ENCODE results near the gene SMOC1. TPM values are rescaled to one million over a fixed set of nuclear protein-coding genes. Genes with fewer than 3 reads are reported as not detected.

SMOC1 gene
- total and polyA plus RNA-seq, 2 of the 8 experiments (the other 6 are each of a cell fraction or from before 2014, with no cell fraction given) = 1.6 to 2.4 TPM

DNA sequence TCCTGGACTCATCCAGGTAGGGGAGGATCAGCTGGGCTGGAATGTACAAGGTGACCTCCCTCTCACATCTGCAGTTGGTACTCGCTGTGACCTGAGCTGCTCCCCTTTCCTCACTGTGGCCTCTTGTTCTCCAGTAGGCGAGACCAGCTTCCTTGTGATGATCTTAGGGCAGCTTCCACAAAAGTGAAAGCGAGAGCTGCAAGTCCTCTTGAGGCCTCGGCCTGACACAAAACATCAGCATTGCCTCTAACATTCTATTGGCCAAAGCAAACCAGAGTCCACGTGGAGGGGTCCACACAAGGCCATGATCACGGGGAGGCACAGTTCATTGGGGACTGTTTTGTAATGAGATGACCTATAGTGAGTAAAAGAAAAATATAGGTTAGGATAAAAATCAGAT is 127.5 kb downstream of the SMOC1 start:
- Histone ChIP-seq H3K4me3 (ENCODE audit: extremely low read depth in 1 of 4, insufficient read depth in 2 of 4, low read depth in 3 of 4, low read length in 4 of 4) (no peak overlapping the region), H3K27ac (ENCODE audit: low read depth, low read length) (no peak overlapping the region), H3K9me3 (ENCODE audit: insufficient read depth in 2 of 2, low read depth in 1 of 2, low read length in 1 of 2) (no peaks in the 10 kb centered on the region), H4K91ac (replicated peaks; ENCODE audit: insufficient read length, low read length) (no peak overlapping the region), H4K8ac (ENCODE audit: extremely low read depth, insufficient read depth, low read length) (no peak overlapping the region), H3K79me2 (ENCODE audit: control insufficient read depth in 1 of 2, insufficient read depth in 2 of 2, low read length in 2 of 2) (no peaks in the 10 kb centered on the region), H3K56ac (replicated peaks; ENCODE audit: insufficient read length, low read depth, low read length) (no peak overlapping the region), H2AK5ac (ENCODE audit: low read depth, low read length) (no peak overlapping the region), H3K36me3 (ENCODE audit: control insufficient read depth in 2 of 4, insufficient read depth in 4 of 4, low read length in 3 of 4) (no peaks in the 10 kb centered on the region), H2BK15ac (ENCODE audit: low read length) (no peak overlapping the region), H3K79me1 (ENCODE audit: low read depth, low read length) (no peaks in the 10 kb centered on the region), H2AFZ (ENCODE audit: low read length) (no peak overlapping the region), H4K5ac (ENCODE audit: insufficient read length, low read depth, low read length) (no peak overlapping the region), H2BK120ac (replicated peaks; ENCODE audit: low read depth, low read length) (no peak overlapping the region), H2BK20ac (ENCODE audit: low read length) (no peak overlapping the region), H3K27me3 (replicated peaks in 1 of 4; ENCODE audit: control insufficient read depth in 3 of 4, extremely low read depth in 1 of 4, insufficient read depth in 3 of 4, low read length in 3 of 4) (no peaks in the 10 kb centered on the region), H4K20me1 (replicated peaks in 1 of 2; ENCODE audit: control insufficient read depth in 1 of 2, insufficient read depth in 2 of 2, low read length in 2 of 2) (no peaks in the 10 kb centered on the region), H2BK5ac (ENCODE audit: low read depth, low read length) (no peak overlapping the region), H3K4me1 (replicated peaks in 1 of 4; ENCODE audit: control insufficient read depth in 3 of 4, insufficient read depth in 4 of 4, low read length in 3 of 4) (peaks cover 0 to 8% (median 5%) of the 10 kb centered on the region in 4 experiments; a peak in 3 of 7 replicates), H3K23ac (ENCODE audit: insufficient read length) (no peak overlapping the region), H3K18ac (ENCODE audit: extremely low read depth, low read length) (no peak overlapping the region), H3K14ac (ENCODE audit: insufficient read length) (no peak overlapping the region), H3K4me2 (ENCODE audit: insufficient read depth in 1 of 2, low read depth in 2 of 2, low read length in 2 of 2) (no peak overlapping the region), H3K23me2 (ENCODE audit: low read depth, low read length) (no peaks in the 10 kb centered on the region), H2BK12ac (ENCODE audit: low read depth, low read length) (no peak overlapping the region), H3K9ac (replicated peaks in 1 of 4; ENCODE audit: extremely low read depth in 1 of 4, low read depth in 3 of 4, low read length in 3 of 4) (no peak overlapping the region), H3K4ac (replicated peaks; ENCODE audit: insufficient read length, low read depth, low read length) (no peak overlapping the region)
- POLR2A ChIA-PET (ENCODE audit: partially characterized antibody) = interaction anchor here (0.9 kb wide), 1 partner anchor 239 kb away, joined by 3 read pairs; no protein-coding TSS in a partner anchor
- TF ChIP-seq YY1 (IDR thresholded peaks at IDR 0.05; ENCODE audit: low read depth, low read length) = no peak
- TF ChIP-seq CEBPB (IDR thresholded peaks at IDR 0.05; ENCODE audit: low read depth, low read length) = no peak
- DNase-seq (ENCODE audit: low read depth in 1 of 2, low spot score in 2 of 2) = no peak
- FAIRE-seq = no peak
- CTCF ChIA-PET (ENCODE audit: partially characterized antibody) = interaction anchor here (1.7 to 4.0 kb wide), 4 partner anchors 21 to 154 kb away, joined by 4 to 15 read pairs (median 9); partner anchors contain the start of gene SMOC1
- WGBS, 2 experiments (ENCODE audit: extremely low coverage in 1 of 2, insufficient coverage in 1 of 2, insufficient read length in 1 of 2, insufficient replicate concordance in 2 of 2, low coverage in 1 of 2, low lambda C conversion rate in 2 of 2, missing lambda C conversion rate in 1 of 2) = 82% methylated on average over 6 of the region's 6 CpGs; no CpG with 5 or more reads in 1 of the 2 experiments

Data from H1 (cell line).